Measurements from ENCODE around the gene AKAP7.
A peak's percentile ranks its signal among the peaks of the same experiment; 100 is the strongest.
"Not testable (repeated sequence)": the region's sequence is repeated elsewhere in the genome, so short reads cannot be mapped to it uniquely, and the experiment has no call there.

AKAP7 gene

DNA sequence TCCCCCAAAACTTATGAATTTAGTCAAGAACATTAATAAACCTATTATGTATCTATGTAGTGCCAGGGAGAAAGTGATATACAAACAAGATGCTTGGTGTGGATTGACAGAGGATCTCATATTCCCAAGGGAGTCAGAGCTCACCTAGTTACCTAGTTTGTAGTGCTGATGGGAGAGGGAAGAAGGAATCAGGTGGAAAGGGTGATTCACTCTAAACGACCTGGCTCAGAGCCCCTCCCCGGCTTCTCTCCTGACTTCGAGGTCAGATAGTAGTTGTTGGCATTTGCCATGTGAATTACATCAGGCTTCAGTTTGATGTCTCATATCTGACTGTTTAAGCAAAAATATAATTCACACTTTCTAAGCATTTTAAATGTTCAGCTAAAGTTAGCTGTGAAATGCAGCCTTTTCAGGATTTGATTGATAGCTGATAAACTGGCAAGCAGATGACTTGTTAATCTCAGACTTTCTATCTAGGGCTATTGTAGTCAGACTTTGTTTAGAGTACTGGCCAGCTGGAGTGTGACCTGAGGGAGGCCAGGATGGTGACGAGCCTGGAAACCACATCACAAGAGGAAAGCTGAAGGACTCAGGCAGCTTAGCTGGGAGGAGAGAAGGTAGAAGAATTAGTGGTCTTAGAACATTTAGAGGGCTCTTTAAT lies 123.7 kb downstream of the AKAP7 start:
- in situ Hi-C loops (cut with HindIII; ENCODE audit: low sequenced_read_pairs) = no loop called here
- no peak overlapping the region for H3K4me3 ChIP-seq (ENCODE audit: low read depth, low read length)
- peak; percentile 9 for DNase-seq (ENCODE audit: low read depth)
- TF ChIP-seq CTCF (IDR thresholded peaks at IDR 0.05; ENCODE audit: low read depth, low read length, missing control alignments) = no peak

DNA sequence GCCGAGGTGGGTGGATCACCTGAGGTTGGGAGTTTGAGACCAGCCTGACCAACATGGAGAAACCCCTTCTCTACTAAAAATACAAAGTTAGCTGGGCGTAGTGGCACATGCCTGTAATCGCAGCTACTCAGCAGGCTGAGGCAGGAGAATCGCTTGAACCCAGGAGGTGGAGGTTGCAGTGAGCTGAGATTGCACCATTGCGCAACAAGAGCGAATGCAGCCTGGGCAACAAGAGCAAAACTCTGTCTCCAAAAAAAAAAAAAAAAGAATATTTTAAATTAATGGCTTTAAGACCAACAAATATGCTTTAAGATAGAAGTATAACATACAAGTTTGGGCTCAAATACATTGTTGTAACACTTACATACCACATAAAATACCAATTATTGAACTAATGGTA lies 125.7 kb downstream of the AKAP7 start:
- in situ Hi-C loops (cut with HindIII; ENCODE audit: low sequenced_read_pairs); DNase-seq (ENCODE audit: low read depth); H3K4me3 ChIP-seq (ENCODE audit: low read depth, low read length): not testable (repeated sequence)

- in situ Hi-C loops (cut with HindIII; ENCODE audit: low sequenced_read_pairs) = no loop called here
- DNase-seq (ENCODE audit: low read depth) = no peak
- no peak for TF ChIP-seq CTCF (IDR thresholded peaks at IDR 0.05; ENCODE audit: low read depth, low read length, missing control alignments)
- no peak overlapping the region for H3K4me3 ChIP-seq (ENCODE audit: low read depth, low read length)
Observed at GRCh38 chr6:131262060-131262459, 126.8 kb downstream of the AKAP7 start.

DNA sequence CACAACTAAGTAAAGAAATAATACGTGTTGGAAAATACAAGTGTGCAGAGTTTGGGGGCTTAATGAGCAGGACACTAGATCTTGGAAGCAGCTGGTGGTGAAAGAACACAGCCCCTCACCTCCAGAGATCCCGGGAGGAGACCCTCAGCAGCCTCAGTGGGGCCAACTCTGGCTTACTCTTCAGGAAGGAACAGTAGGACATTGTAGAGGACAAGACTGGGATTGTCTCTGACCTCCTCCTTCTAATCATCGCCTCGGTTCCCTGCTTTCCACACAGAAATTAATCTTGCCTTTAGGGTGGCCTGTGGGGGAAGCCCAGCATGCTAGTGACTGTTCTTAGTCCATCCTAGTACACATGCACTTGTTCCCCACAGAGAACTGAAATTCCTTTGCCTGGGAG lies 130.7 kb downstream of the AKAP7 start:
- no peak for DNase-seq (ENCODE audit: low read depth)
- no peak overlapping the region for H3K4me3 ChIP-seq (ENCODE audit: low read depth, low read length)
- TF ChIP-seq CTCF (IDR thresholded peaks at IDR 0.05; ENCODE audit: low read depth, low read length, missing control alignments) = no peak
- in situ Hi-C loops (cut with HindIII; ENCODE audit: low sequenced_read_pairs) = loop anchor here (5.0 kb wide), 1 partner anchor 39 kb away; no protein-coding TSS in a partner anchor

DNA sequence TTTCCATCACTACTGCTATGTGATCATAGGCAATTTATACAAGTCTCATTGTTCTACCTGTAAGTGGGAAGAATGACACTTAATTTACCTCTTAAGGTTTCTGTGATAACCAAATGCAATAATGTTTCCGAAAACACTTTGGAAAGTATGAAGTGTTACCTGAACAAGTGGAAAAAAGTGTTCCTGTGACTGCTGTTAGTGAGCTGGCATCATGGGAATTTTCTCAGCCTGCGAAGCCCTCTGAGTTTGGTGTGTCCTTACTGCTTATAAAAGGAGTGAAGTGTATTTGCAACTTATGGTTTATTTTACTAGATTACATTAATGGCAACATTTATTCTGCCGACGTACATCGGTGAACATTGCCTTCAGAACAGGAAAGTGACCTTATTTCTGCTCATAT lies 133.0 kb downstream of the AKAP7 start:
- TF ChIP-seq CTCF (IDR thresholded peaks at IDR 0.05; ENCODE audit: low read depth, low read length, missing control alignments) = no peak
- in situ Hi-C loops (cut with HindIII; ENCODE audit: low sequenced_read_pairs) = loop anchor here (5.0 kb wide), 1 partner anchor 41 kb away; no protein-coding TSS in a partner anchor
- DNase-seq (ENCODE audit: low read depth) = no peak

GRCh38 chr6:131269565-131270391 lies 134.5 kb downstream of the AKAP7 start:
- no peak for DNase-seq (ENCODE audit: low read depth)
- TF ChIP-seq CTCF (IDR thresholded peaks at IDR 0.05; ENCODE audit: low read depth, low read length, missing control alignments) = no peak
- in situ Hi-C loops (cut with HindIII; ENCODE audit: low sequenced_read_pairs) = loop anchor here (5.0 kb wide), 1 partner anchor 42 kb away; no protein-coding TSS in a partner anchor
- H3K4me3 ChIP-seq (ENCODE audit: low read depth, low read length) = no peak overlapping the region

More for the DNA sequence above, 133.0 kb downstream of the AKAP7 start:
- no peak overlapping the region for H3K4me3 ChIP-seq (ENCODE audit: low read depth, low read length)

DNA sequence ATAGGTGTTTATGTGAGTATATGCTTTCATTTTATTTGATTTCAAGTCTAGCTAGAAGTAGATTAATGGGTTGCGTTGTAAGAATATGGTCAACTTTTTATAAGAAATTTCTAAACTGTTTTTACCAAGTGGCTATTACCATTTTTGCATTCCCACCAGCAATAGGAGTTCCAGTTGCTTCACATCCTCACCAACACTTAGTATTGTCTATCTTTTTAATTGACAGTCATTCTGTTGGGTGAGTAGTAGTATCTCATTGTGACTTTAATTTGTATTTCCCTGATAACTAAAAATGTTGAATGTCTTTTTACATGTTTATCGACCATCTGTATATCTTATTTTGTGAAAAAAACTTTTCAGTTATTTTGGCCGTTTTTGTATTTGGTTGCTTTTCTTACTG lies 135.3 kb downstream of the AKAP7 start:
- in situ Hi-C loops (cut with HindIII; ENCODE audit: low sequenced_read_pairs) = no loop called here
- H3K4me3 ChIP-seq (ENCODE audit: low read depth, low read length) = no peak overlapping the region
- no peak for TF ChIP-seq CTCF (IDR thresholded peaks at IDR 0.05; ENCODE audit: low read depth, low read length, missing control alignments)
- no peak for DNase-seq (ENCODE audit: low read depth)
